Upper lobe of left lung (tissue), 4 donors: ENCODE results near the gene TRPC4.

ENCODE experiments used
- CTCF ChIP-seq, 6 experiments: fragments of 450-650 bp in 4 of 6; fragments of 200-600 bp in 2 of 6; sonication (generic) in 2 of 6; IDR thresholded peaks; one replicate each; pipeline ENCODE4 v1.5.1; 2016 to 2019; ENCODE audit warnings: antibody characterized with exemption in 6 of 6
- EP300 ChIP-seq, 4 donors: sonication (generic); formaldehyde crosslinking; IDR thresholded peaks; one replicate each; pipeline ENCODE4 v1.5.1; 2017; ENCODE audit warnings: antibody characterized with exemption in 4 of 4, control low read depth in 2 of 4

GRCh38 chr13:37906880-37907279 is 37.3 kb upstream of the TRPC4 start:
- no peak for TF ChIP-seq CTCF (IDR thresholded peaks at IDR 0.05)
- TF ChIP-seq EP300 (IDR thresholded peaks at IDR 0.05), result no peak
